ENCODE results near the gene SYT3.
"Not testable (repeated sequence)": the region's sequence is repeated elsewhere in the genome, so short reads cannot be mapped to it uniquely, and the experiment has no call there.

The SYT3 gene

GRCh38 chr19:50590191-50590590, 49.5 kb downstream of the SYT3 start:
- DNase-seq (ENCODE audit: low spot score) (no peak), ATAC-seq (ENCODE audit: low read depth) (no peak)
- H3K27ac ChIP-seq (ENCODE audit: poor library complexity, severe bottlenecking): no peak overlapping the region
- no peak overlapping the region for H3K4me3 ChIP-seq (ENCODE audit: severe bottlenecking)
- TF ChIP-seq, protein P1, sequence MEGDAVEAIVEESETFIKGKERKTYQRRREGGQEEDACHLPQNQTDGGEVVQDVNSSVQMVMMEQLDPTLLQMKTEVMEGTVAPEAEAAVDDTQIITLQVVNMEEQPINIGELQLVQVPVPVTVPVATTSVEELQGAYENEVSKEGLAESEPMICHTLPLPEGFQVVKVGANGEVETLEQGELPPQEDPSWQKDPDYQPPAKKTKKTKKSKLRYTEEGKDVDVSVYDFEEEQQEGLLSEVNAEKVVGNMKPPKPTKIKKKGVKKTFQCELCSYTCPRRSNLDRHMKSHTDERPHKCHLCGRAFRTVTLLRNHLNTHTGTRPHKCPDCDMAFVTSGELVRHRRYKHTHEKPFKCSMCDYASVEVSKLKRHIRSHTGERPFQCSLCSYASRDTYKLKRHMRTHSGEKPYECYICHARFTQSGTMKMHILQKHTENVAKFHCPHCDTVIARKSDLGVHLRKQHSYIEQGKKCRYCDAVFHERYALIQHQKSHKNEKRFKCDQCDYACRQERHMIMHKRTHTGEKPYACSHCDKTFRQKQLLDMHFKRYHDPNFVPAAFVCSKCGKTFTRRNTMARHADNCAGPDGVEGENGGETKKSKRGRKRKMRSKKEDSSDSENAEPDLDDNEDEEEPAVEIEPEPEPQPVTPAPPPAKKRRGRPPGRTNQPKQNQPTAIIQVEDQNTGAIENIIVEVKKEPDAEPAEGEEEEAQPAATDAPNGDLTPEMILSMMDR (IDR thresholded peaks at IDR 0.05; ENCODE audit: poor library complexity, severe bottlenecking): no peak
- no peaks in the 10 kb centered on the region for H3K9me3 ChIP-seq (ENCODE audit: severe bottlenecking)
- H3K4me1 ChIP-seq (ENCODE audit: insufficient read depth, poor library complexity, severe bottlenecking): no peaks in the 10 kb centered on the region
- no peaks in the 10 kb centered on the region for H3K27me3 ChIP-seq (ENCODE audit: insufficient read depth, poor library complexity, severe bottlenecking)
- no peaks in the 10 kb centered on the region for H3K36me3 ChIP-seq (ENCODE audit: low read depth)

DNA sequence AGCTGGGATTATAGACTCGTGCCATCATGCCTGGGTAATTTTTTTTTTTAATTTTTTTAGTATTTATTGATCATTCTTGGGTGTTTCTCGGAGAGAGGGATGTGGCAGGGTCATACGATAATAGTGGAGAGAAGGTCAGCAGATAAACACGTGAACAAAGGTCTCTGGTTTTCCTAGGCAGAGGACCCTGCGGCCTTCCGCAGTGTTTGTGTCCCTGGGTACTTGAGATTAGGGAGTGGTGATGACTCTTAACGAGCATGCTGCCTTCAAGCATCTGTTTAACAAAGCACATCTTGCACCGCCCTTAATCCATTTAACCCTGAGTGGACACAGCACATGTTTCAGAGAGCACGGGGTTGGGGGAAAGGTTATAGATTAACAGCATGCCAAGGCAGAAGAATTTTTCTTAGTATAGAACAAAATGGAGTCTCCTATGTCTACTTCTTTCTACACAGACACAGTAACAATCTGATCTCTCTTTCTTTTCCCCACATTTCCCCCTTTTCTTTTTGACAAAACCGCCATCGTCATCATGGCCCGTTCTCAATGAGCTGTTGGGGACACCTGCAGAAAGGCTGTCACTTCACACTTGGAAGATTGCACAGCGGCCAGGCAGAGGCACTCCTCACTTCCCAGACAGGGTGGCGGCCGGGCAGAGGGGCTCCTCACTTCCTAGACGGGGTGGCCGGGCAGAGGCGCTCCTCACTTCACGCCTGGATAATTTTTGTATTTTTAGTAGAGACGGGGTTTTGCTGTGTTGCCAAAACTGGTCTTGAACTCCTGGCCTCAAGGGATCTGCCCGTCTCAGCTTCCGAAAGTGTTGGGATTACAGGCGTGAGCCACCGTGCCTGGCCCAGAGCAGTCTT, 57.7 kb downstream of the SYT3 start:
- not testable (repeated sequence) for H3K4me1 ChIP-seq (ENCODE audit: insufficient read depth, poor library complexity, severe bottlenecking); H3K36me3 ChIP-seq (ENCODE audit: low read depth); H3K9me3 ChIP-seq (ENCODE audit: severe bottlenecking); ATAC-seq (ENCODE audit: low read depth); H3K27ac ChIP-seq (ENCODE audit: poor library complexity, severe bottlenecking); DNase-seq (ENCODE audit: low spot score); H3K27me3 ChIP-seq (ENCODE audit: insufficient read depth, poor library complexity, severe bottlenecking); H3K4me3 ChIP-seq (ENCODE audit: severe bottlenecking)

DNA sequence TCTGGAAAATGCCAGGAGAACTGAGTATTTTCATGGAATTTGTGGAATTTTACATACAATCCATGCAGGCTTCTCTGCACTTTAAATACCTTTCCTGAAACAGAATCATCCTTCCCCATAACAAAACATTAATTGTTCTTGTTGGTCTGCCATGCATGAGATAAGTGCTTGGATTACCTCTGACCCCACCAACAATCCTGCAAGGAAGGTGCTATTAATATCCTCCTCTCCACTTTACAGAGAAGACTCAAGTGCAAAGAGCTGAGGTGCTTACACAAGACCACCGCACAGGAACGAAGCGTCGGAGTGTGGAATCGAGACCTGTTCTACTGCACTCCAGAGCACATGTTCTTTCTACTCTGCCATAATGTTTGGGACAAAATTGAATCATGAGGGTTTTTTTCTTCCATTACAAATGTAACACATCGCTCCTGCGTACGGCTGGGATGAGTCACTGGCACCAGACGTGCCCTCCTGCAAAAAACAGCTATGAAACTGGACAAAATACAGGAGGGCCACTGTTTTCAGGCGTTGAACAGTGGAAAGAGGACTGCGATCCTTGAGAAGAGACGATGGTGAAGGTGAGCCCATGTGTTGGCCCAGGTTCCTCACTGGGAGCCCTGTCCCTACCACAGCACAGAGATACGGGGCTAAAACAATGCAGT, 58.6 kb downstream of the SYT3 start:
- no peak overlapping the region for H3K4me3 ChIP-seq (ENCODE audit: severe bottlenecking)
- no peaks in the 10 kb centered on the region for H3K36me3 ChIP-seq (ENCODE audit: low read depth)
- H3K4me1 ChIP-seq (ENCODE audit: insufficient read depth, poor library complexity, severe bottlenecking): no peaks in the 10 kb centered on the region
- ATAC-seq (ENCODE audit: low read depth) (no peak), DNase-seq (ENCODE audit: low spot score) (no peak)
- no peaks in the 10 kb centered on the region for H3K9me3 ChIP-seq (ENCODE audit: severe bottlenecking)
- TF ChIP-seq, protein P1 (IDR thresholded peaks at IDR 0.05; ENCODE audit: poor library complexity, severe bottlenecking): no peak
- no peaks in the 10 kb centered on the region for H3K27me3 ChIP-seq (ENCODE audit: insufficient read depth, poor library complexity, severe bottlenecking)
- H3K27ac ChIP-seq (ENCODE audit: poor library complexity, severe bottlenecking): no peak overlapping the region

DNA sequence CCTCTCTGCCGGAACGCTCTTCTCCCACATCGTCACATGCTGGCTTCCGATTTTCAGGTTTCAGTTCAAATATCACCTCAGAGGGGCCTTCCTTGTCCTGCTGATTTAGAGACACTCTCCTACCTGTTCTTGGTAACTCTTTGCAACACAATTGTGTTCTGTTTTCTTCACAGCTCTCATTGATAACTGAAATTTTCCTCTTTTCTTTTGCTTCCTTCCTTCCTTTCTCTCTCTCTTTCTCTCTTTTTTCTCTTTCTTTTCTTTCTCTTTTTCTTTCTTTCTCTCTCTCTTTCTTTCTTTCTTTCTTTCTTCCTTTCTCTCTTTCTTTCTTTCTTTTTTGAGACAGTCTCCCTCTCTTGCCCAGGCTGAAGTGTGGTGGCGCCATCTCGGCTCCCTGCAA, 59.4 kb downstream of the SYT3 start:
- no peak for ATAC-seq (ENCODE audit: low read depth)
- TF ChIP-seq, protein P1 (IDR thresholded peaks at IDR 0.05; ENCODE audit: poor library complexity, severe bottlenecking): no peak
- Histone ChIP-seq H3K4me3 (ENCODE audit: severe bottlenecking) (no peak overlapping the region), H3K27me3 (ENCODE audit: insufficient read depth, poor library complexity, severe bottlenecking) (no peaks in the 10 kb centered on the region), H3K9me3 (ENCODE audit: severe bottlenecking) (no peaks in the 10 kb centered on the region), H3K4me1 (ENCODE audit: insufficient read depth, poor library complexity, severe bottlenecking) (no peaks in the 10 kb centered on the region), H3K36me3 (ENCODE audit: low read depth) (no peaks in the 10 kb centered on the region), H3K27ac (ENCODE audit: poor library complexity, severe bottlenecking) (no peak overlapping the region)
- DNase-seq (ENCODE audit: low spot score): no peak

GRCh38 chr19:50576769-50577168, 62.9 kb downstream of the SYT3 start:
- H3K27me3 ChIP-seq (ENCODE audit: insufficient read depth, poor library complexity, severe bottlenecking); H3K4me1 ChIP-seq (ENCODE audit: insufficient read depth, poor library complexity, severe bottlenecking); ATAC-seq (ENCODE audit: low read depth); H3K9me3 ChIP-seq (ENCODE audit: severe bottlenecking); DNase-seq (ENCODE audit: low spot score); H3K36me3 ChIP-seq (ENCODE audit: low read depth); H3K27ac ChIP-seq (ENCODE audit: poor library complexity, severe bottlenecking); H3K4me3 ChIP-seq (ENCODE audit: severe bottlenecking): not testable (repeated sequence)
